Astrocyte of the cerebellum (primary cell): ENCODE data around the gene FAM53C.
"Not testable (repeated sequence)": the region's sequence is repeated elsewhere in the genome, so short reads cannot be mapped to it uniquely, and the experiment has no call there.

Experiments used
- DNase-seq: peaks from one replicate; pipeline ENCODE4 v3.0.0-alpha.2; 2011; ENCODE audit warnings: low read depth
- H3K4me3 ChIP-seq: 2 replicates; pipeline ENCODE4 v1.5.1; 2011; ENCODE audit warnings: mild to moderate bottlenecking, low read depth, low read length, moderate library complexity
- in situ Hi-C: cut with HindIII; loops from 2 replicates; pipeline ENCODE4 v1.10.0; 2017; ENCODE audit warnings: low sequenced_read_pairs
- TF ChIP-seq, protein P1 (sequence below): IDR thresholded peaks from 2 replicates; pipeline ENCODE4 v1.5.1; 2012; ENCODE audit warnings: low read length, low read depth, moderate library complexity, mild to moderate bottlenecking; ENCODE audit errors: missing control alignments

FAM53C gene

DNA sequence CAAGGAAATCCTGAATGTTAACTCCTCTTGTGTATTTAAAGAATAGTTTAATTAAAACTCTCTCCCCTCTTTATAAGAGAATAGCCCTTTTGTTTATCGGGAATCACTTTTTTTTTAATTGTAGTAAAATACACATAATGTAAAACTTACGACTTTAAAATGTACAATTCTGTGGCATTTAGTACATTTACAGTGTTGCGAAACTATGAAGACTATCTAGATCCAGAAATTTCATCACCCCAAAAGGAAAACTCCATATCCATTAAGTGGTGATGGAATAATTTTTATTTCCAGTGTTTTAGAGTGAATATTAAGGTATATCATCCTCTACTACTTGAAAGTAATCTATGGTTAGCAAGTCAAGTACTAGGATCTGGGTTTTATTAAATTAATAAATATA, 51.3 kb downstream of the FAM53C start:
- TF ChIP-seq, protein P1, sequence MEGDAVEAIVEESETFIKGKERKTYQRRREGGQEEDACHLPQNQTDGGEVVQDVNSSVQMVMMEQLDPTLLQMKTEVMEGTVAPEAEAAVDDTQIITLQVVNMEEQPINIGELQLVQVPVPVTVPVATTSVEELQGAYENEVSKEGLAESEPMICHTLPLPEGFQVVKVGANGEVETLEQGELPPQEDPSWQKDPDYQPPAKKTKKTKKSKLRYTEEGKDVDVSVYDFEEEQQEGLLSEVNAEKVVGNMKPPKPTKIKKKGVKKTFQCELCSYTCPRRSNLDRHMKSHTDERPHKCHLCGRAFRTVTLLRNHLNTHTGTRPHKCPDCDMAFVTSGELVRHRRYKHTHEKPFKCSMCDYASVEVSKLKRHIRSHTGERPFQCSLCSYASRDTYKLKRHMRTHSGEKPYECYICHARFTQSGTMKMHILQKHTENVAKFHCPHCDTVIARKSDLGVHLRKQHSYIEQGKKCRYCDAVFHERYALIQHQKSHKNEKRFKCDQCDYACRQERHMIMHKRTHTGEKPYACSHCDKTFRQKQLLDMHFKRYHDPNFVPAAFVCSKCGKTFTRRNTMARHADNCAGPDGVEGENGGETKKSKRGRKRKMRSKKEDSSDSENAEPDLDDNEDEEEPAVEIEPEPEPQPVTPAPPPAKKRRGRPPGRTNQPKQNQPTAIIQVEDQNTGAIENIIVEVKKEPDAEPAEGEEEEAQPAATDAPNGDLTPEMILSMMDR, result no peak
- no peak for DNase-seq
- in situ Hi-C loops, result no loop called here
- H3K4me3 ChIP-seq, result no peak overlapping the region

DNA sequence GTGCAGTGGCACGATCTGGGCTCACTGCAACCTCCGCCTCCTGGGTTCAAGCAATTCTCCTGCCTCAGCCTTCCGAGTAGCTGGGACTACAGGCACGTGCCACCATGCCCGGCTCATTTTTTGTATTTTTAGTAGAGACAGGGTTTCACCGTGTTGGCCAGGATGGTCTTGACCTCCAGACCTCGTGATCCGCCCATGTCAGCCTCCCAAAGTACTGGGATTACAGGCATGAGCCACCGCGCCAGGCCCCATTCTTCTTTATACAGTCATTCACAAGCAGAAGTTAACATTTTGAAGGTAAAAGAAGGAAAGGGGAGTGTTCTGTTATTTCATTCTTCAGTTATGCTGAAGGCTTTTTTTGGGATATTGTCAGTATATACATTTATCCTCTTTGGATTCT, 51.8 kb downstream of the FAM53C start:
- DNase-seq, in situ Hi-C loops: not testable (repeated sequence)

GRCh38 chr5:138391859-138392386, 53.9 kb downstream of the FAM53C start:
- in situ Hi-C loops, result no loop called here
- H3K4me3 ChIP-seq, result no peak overlapping the region
- peak; percentile 5 for DNase-seq
- TF ChIP-seq, protein P1, result no peak

More for the DNA sequence above, 51.8 kb downstream of the FAM53C start:
- not testable (repeated sequence) for H3K4me3 ChIP-seq
